Measurements from ENCODE around the gene ANKRD22.

- TF ChIP-seq, protein P1, sequence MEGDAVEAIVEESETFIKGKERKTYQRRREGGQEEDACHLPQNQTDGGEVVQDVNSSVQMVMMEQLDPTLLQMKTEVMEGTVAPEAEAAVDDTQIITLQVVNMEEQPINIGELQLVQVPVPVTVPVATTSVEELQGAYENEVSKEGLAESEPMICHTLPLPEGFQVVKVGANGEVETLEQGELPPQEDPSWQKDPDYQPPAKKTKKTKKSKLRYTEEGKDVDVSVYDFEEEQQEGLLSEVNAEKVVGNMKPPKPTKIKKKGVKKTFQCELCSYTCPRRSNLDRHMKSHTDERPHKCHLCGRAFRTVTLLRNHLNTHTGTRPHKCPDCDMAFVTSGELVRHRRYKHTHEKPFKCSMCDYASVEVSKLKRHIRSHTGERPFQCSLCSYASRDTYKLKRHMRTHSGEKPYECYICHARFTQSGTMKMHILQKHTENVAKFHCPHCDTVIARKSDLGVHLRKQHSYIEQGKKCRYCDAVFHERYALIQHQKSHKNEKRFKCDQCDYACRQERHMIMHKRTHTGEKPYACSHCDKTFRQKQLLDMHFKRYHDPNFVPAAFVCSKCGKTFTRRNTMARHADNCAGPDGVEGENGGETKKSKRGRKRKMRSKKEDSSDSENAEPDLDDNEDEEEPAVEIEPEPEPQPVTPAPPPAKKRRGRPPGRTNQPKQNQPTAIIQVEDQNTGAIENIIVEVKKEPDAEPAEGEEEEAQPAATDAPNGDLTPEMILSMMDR (conservative IDR thresholded peaks at IDR 0.05) = no peak
- no peak for TF ChIP-seq EZH2 (IDR thresholded peaks at IDR 0.05; ENCODE audit: low read depth)
Measured at GRCh38 chr10:88853155-88853881, 1.7 kb upstream of the ANKRD22 start.

Measured in PC-9 (cell line).